Amniotic epithelial cell (primary cell): ENCODE measurements around the gene SDF4.

Experiments used
- DNase-seq: peaks from one replicate; pipeline ENCODE4 v3.0.0-alpha.2; 2010; ENCODE audit warnings: low read depth

The SDF4 gene, protein sequence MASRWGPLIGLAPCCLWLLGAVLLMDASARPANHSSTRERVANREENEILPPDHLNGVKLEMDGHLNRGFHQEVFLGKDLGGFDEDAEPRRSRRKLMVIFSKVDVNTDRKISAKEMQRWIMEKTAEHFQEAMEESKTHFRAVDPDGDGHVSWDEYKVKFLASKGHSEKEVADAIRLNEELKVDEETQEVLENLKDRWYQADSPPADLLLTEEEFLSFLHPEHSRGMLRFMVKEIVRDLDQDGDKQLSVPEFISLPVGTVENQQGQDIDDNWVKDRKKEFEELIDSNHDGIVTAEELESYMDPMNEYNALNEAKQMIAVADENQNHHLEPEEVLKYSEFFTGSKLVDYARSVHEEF

DNA sequence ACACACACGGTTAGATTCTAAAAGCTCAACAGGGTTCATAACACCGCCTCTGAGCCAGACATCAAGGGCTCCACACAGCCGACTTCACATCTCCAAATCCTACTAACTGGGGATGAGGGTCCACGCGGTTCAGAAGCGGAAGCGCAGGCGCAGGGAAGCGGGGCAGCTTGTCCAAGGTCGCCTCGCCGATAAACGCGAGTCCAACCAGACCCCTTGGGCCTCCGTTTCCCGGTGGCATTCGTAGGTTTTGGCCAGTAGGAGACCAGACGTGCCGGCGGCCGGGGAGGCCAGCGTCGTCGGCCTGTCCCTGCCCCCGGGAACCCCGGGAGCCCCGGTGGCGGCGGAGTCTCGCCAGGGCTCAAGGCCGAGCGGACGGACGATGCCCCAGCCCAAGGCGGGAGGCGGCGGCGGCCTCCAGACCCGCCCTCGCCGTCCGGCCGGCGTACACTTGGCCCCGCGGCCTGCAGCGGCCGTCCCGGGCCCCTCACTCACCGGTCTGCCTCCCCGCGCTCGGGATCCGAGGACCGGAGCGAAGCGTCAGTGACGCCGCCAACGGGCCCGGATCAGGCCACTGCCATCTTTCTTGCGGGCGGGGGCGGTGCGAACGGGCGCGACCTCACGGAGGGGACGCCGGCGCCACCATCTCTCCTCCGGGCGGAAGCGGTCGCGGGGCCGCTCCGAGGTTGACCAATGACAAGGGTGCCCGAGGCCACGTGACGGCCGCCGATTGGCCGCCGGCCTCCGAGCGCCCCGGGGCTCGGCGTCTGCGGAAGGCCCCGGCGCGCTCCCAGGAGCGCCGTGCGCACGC lies at the start of gene SDF4:
Gene SDF4 (minus strand): TSS at position 602 of the 808 bp plus-strand sequence. CDS start 3,229 bp downstream, outside the sequence.
- DNase-seq = peak; percentile 94

DNA sequence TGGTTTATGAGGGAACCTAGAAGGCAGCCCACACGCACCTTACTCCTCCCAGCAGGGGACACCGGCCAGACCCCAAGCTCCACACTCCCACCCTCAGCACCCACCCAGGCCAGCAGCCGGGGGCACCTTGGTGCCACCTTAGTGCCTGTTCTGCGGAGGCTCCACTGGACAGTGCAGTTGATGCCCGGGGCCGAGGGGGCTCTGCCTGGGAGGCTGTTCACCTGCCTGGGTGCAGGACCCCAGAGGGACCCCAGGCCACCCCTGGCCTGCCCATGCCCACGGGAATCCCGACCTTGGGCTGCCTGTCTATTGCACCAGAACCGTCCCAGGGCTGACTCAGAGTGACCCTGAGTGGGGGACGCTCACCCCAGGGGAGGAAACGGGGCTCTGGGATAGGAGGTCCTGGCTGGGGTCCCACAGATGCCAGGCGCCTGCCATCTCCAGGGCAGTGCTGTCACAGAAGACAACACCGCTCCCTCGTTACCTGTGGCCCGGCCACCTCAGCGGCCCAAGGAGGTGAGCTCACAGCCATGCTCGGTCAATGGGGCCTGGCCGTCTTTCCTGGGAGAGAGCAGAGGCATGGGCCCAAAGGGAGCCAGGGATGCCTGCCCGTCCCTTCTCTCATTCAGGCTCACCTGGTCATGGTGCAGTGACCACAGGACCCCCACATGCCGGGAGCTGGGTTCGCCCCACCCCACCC lies 49.1 kb upstream of the SDF4 start:
- DNase-seq = no peak

DNA sequence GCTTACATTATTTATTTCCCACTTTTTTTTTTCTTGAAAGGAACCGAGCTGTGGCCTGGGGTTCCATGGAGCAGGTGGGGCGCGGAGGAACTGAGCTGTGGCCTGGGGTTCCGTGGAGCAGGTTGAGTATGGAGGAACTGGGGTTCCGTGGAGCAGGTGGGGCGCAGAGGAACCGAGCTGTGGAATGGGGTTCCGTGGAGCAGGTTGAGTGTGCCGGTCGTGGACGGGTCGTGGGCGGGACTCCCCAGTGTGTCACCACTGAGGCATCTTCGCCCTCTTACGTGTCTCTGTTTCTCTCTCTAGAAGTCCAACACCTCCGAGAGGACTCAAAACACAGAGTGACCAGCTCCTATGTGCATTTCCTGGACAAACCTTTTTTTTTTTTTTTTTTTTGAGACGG lies 47.2 kb upstream of the SDF4 start:
- DNase-seq = no peak

DNA sequence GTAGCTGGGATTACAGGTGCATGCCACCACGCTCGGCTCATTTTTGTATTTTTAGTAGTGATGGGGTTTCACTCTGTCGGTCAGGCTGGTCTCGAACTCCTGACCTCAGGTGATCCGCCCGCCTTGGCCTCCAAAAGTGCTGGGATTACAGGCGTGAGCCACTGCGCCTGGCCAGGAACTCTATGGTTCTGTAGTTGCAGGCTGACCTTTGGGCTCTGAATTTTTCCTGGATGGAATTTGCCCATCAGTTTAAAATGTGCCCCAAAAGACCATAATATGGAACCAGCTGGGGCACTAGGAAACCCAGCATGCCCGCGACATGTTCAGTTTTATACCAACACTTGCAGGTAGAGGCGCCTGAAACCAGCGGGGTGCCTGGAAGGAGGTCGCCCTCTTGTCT lies 46.8 kb upstream of the SDF4 start:
- no peak for DNase-seq

DNA sequence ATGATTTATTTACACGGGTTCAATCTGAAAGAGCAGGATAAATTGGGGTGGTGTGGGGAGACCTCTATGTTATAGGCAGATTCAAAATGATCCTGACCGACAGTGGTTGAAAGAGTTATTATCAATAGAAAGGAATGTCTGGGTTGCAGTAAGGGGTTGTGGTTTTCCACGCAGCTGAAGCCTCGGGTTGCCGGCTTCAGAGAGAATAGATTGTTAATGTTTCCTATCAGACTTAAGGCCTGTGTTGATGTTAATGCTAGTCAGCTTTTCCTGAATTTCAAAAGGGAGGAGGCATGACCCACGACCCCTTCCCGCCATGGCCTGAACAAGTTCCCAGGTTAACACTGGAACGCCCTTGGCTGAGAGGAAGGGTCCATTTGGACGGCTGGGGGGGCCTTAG lies 44.0 kb upstream of the SDF4 start:
- peak; percentile 35 for DNase-seq

DNA sequence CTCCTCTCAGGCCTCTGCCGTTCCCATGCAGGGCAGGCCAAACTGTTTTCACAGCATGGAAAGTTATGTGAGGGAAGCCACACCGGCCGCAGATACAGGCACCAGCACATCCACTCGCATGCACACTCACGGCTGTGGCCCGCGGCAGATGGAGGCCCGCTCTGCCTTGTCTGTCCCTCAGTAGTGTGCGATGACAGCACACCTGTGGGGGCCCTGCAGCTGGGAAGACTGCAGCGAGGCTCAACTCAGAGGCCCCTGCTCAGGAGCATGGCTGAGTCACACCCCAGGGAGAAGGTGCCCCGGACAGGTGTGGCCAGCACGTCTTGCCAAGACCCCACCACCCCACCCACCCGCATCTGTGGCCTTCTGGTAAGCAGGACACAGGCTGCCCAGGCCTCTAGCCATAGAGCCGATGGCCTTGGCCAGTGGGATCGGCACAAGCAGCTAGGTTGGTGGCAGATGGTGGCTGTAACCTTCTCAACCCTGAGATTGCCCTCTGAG lies 43.2 kb upstream of the SDF4 start:
- no peak for DNase-seq

DNA sequence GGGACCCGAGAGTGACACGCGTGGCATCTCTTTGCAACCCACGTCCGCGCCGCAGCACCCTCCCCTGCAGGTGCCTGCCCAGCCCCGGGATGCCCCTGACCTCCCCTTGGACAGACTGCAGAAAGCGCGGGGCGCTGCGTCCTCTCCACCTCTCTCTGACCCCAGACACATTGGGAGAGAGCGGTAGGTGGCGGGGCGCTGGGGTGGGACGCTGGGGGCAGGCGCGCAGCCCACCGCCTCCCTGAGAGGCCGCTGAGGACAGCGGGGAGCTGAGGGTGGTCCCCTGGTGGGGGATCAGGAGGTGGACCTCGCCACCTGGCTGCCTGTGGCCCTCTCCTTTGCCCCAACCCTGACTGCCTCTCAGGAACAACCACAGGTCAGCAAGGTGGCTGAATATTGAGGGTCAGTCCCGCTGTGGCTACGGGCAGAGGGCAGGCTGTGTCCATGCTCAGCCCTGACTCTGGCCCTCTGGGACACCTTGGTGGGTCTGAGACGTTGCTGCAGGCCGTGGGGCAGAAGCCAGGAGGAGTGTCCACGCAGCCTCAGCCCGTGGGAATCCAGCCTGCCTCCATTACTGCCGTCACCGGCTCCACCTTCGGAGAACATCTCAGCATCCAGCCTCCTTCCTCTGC lies 42.6 kb upstream of the SDF4 start:
- no peak for DNase-seq

DNA sequence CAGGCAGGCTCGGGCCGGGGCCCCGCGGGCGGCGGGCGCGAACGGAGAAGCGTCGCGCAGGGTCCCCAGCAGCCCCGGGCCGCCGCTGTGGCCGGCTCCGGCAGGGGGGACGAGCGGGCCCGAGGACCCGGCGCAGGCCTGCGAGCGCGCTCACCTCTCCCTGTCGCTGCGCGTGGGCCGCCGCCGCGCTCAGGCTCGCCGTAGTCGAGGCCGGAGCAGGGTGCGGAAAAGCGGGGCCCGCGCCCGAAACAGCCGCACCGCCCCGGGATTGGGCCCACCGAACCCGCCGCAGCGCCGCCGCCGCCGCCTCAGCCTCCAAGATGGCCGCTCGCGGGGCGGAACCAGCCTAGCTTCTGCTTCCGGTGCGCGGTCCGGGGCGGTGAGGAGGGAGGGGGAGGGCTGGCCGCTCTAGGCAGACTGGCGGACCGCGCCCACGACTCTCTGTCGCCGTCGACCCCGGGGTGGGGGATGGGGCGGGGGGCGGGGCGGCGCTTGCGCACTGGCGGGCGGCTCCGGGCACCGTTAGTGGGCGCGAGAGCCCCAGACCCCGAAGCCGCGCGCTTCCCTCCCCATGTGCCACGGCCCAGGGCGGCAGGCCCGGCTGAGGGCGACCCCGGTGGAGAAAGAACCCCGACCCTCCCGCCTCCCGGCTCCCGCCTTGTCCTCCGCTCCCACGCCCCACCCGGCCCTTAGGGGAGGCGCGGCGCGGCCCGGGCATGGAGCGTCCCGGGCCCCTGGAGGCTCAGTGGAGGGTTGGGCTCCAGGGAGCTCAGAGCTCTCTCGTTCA lies 41.9 kb upstream of the SDF4 start, which contains the start of gene UBE2J2:
Gene UBE2J2 (minus strand): TSS at position 343 of the 787 bp plus-strand sequence. CDS start 5,862 bp downstream, outside the sequence.
- peak; percentile 88 for DNase-seq

DNA sequence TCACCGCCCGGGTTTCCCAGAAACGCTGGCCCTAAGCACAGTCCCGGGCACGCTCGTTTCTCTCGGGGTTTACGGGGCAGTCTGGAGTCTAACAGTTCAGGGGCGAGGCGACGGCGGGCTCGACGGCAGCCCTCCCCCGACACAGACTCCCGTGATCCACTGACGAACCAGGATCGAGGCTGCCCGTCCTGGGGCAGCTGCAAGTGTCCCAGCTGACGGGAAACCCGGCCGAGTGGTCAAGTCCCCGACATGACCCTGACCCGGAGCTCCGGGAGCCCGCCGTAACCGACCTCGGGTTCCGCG lies 41.4 kb upstream of the SDF4 start:
- no peak for DNase-seq

DNA sequence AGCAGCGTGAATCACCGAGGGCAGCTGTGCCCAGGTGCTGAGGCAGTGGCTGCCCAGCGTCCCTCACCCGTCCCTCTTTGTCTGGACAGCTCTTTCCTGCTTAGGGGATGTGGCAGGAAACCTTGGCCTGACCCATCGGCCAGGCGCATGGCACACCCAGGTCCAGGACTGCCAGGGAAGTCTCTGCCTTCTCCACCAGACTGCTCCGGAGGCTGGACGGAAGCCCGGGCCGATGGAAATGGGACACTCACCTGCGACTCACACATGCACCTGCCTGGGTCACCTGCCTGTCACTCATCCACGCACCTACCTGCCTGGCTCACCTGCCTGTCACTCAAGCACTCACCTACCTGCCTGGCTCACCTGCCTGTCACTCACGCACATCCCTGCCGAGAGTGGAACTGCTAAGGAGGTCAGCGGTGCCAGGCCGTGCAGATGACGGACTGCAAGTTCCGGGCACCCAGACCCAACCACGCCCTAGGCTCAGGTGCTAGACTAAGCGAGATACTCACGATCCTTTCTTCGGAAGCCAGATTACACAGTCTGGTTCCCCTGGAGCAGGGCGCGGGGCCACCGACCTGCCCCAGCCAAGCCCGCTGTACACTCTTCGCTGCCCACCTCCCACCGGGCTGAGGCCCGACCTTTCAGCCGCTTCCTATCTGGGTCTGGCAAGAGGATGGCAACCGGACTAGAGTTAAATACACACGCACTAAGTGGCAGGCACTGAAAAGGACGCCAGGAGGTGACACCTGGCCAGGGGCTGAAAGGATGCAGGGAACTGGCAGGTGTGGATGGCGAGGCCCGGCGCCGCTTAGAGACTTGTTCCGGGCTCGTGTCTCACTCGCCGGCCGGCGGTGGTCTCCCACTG lies 40.8 kb upstream of the SDF4 start:
- DNase-seq = no peak

DNA sequence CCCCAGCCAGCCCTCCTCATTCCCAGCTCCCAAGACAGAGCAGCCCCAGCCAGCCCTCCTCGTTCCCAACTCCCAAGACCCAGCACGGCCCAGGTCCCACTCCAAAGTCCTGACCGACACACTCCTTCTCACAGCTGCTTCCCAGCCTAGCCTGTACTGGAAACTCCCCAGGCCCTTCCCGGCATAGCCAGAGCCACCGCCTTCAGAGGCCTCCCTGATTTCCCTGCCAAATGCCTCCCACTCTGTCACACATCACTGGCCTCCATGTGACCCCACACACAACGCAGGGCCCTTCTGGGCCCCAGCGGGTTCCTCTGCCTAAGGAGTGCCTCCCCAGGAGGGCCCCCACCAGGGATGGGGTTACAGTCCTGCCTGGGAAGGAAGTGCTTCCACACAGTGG lies 39.0 kb upstream of the SDF4 start:
- no peak for DNase-seq

DNA sequence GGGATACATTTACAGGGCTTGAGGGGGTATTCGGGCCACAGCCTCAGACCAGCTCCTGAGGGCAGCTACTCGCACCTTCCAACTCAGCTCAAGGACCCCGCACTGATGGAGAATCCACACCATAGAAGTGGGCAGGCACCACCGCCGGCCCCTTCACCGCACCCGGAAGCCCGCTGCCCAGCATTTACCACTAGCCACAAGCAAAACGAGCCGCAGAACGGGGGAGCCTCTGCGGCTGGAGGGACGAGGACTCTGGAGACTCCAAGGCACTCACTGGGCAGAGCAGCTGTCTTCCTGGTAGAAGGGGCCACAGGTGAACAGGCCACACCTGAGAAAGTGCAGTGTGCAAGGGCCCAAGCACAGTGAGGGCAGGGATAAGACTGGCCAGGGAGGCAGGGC lies 36.5 kb upstream of the SDF4 start:
- no peak for DNase-seq

DNA sequence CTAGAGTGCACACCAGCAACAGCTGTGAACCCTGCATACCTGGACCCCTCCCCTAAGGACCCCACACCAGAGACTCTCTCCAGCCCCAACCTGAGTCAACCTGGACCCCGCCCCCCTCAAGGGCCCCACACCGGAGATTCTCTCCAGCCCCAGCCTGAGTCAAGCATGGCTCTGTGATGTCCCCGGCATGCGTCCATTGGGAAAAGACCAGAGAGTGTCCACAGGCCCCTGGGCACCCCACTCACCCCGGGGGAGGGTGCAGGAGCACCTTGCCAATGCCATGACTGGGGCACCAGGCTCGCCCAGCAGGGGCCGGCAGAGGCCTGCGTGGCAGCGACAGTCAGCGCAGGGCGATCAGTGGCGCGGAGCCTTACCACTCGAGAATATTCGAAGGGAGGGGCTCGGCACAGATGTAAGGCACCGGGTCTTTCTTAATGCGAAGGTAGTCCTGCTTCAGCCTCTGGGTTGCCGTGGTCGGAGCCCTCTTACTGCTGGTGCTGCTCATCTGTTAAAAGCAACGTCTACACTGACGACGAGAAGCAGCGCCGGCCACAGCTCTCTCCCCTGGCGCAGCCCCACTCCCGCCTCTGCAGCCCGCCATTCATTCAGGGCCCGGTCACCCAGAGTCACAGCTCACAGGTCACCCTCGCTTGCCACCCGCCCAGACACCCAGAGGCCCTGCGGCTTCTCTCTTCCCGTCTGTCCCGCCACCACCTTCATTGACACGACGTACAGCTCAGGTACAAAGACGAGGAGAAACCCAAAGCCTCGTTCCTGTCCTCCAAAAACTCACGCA lies 35.9 kb upstream of the SDF4 start:
- no peak for DNase-seq

DNA sequence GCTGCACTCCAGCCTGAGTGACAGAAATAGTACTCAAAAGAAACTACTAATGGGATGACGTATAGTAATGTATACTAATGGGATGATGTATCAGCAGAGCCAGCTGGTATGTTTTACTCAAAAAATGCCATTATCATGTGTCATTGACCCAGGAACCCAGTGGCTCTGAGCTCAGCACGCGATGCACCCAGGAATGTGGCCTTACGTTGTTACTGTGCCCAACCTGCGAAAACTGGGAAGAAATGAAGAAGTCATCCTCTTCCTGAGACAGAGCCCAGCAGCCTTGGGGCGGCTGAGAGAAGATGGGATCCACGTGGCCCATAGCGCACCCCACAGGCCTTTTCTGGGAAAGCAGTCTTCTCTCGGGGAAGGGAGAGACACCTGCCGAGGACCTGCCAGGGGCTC lies 33.1 kb upstream of the SDF4 start:
- peak; percentile 87 for DNase-seq

DNA sequence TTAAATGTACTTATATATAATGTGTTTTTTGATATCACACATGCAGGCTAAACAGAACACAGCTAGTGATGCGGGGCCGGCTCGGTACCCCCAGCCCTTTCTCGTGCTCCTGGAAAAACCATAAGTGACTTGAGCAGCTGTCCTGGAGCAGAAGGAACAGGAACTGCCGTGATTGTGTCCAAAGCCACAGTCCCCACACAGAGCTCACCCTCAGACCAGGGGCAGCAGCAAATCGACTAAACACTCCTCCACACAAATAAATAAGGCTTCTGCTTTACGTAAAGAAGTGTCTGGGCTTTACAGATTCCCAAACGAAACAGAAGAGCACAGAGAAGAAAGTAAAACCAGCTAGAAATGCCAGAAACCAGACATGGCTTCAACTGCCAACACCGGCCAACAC lies 32.2 kb upstream of the SDF4 start:
- DNase-seq = no peak

DNA sequence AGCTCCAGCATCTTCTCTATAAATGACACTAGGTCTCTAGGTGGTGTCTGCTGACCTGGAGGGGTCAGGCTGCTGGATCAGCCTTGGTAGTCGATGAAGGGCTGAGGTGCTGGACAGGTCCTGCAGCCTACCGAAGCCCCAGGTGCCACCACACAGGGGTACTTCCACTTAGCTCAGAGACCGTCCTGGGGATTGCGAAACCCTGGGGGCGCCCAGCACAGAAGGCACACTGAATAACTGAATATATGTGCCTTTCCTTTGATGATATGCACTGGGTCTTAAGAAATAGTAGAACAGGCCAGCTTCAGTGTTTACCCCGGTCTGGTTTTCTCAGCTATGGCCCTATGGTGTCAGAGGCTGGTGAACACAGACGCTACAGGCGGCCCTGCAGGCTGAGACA lies 31.0 kb upstream of the SDF4 start:
- DNase-seq = no peak

DNA sequence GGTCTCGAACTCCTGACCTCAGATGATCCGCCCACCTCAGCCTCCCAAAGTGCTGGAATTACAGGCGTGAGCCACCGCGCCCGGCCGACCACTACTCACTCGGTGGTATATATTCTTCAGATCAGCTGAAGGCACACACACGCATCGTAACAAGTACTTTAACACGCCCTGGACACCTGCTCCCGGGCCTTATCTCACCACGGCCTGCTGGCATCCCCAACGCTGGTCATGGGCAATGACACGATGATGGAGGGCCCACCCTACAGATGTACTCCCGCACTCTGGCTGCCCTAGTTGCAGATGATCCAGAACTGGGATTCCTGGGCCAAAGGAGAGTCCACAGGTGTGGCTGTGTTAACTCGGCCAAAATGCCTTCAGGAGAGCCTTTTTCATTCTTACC lies 30.3 kb upstream of the SDF4 start:
- DNase-seq = no peak

DNA sequence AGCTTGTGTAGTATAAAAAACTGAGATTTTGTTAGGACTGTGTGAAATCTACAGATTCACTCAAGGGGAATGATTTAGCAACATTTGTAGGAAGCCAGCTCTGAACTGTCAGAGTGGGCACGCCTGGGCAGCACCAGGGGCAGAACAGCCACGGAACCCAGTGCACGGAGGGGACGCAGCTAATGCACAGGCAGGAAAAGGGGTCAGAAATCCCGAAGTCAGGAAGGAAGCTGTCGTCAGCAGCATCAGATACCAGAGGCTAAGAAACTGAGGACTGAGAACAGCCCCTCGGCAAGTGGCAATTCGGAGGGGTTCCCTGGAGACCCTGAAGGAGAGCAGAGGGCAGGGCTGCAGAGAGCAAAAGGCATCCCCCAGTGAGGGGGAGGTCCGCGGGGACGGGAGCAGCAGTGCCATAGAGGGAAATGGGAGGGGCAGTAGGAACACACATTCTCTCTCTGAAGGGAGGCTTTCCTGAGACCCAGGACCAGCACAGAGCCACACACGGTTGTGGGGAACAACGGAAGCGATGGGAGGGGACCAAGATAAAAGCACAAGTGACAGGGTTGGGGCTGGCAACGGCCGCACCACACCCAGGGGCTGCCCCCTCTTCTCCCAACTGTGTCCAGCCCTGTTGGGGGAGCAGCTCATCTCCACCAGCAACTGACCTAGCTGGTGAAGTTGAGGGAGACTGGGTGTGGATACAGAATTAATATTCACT lies 29.2 kb upstream of the SDF4 start:
- no peak for DNase-seq
